SH-SY5Y (cell line): ENCODE measurements around the gene PAAF1.

Experiments used
- GATA2 ChIP-seq: IDR thresholded peaks from 2 replicates; pipeline ENCODE4 v1.6.1; 2011; ENCODE audit warnings: mild to moderate bottlenecking, low read depth, low read length
- GATA3 ChIP-seq: IDR thresholded peaks from 2 replicates; pipeline ENCODE4 v1.6.1; 2011; ENCODE audit warnings: low read depth, mild to moderate bottlenecking, low read length, moderate library complexity

DNA sequence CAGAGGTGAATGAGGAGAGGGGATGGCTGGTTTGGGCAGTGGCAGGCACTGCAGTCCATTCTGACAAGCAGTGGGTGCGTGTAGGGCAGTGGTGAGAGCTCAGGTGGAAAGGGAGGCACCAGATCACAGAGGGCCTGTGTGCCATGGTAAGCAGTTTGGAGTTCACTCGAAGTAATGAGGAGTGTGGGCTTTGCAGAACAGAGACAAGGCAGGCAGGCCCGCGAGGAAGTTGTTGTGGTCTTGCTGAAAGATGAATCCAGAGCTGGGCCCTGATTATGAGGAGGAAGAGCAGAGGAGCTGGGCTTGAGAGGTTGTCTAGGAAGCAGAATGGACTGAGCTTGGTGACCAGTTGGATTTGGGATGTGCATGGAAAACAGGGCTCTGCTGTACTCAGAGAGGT, 72.4 kb downstream of the PAAF1 start:
- no peak for TF ChIP-seq GATA2
- no peak for TF ChIP-seq GATA3
